ENCODE results near the gene MARVELD1.

Gene MARVELD1

GRCh38 chr10:97721871-97722780 is 8.6 kb downstream of the MARVELD1 start:
- DNase-seq (ENCODE audit: low spot score): no peak

- DNase-seq (ENCODE audit: low spot score): no peak
Measured at GRCh38 chr10:97723001-97723400, 9.5 kb downstream of the MARVELD1 start.

GRCh38 chr10:97724341-97724941 is 10.9 kb downstream of the MARVELD1 start:
- no peak for DNase-seq (ENCODE audit: low spot score)

- no peak for DNase-seq (ENCODE audit: low spot score)
Measured at GRCh38 chr10:97726636-97727178, 13.2 kb downstream of the MARVELD1 start.

- DNase-seq (ENCODE audit: low spot score): no peak
Measured at GRCh38 chr10:97729014-97729413, 15.5 kb downstream of the MARVELD1 start.

GRCh38 chr10:97731346-97732051 is 18.0 kb downstream of the MARVELD1 start:
- peak; percentile 63 for DNase-seq (ENCODE audit: low spot score)

- DNase-seq (ENCODE audit: low spot score): no peak
Measured at GRCh38 chr10:97732052-97732359, 18.5 kb downstream of the MARVELD1 start.

- DNase-seq (ENCODE audit: low spot score): no peak
Measured at GRCh38 chr10:97733256-97733655, 19.7 kb downstream of the MARVELD1 start.

- DNase-seq (ENCODE audit: low spot score): no peak
Measured at GRCh38 chr10:97734021-97734420, 20.5 kb downstream of the MARVELD1 start.

- no peak for DNase-seq (ENCODE audit: low spot score)
Measured at GRCh38 chr10:97736403-97736901, 22.9 kb downstream of the MARVELD1 start.

- peak; percentile 98 for DNase-seq (ENCODE audit: low spot score)
Measured at GRCh38 chr10:97736902-97737769, 23.6 kb downstream of the MARVELD1 start, which contains the start of gene ZFYVE27. Gene ZFYVE27 (plus strand): TSS chr10:97737128. CDS start chr10:97738478, 1,350 bp downstream.

- DNase-seq (ENCODE audit: low spot score): no peak
Measured at GRCh38 chr10:97737770-97738265, 24.3 kb downstream of the MARVELD1 start.

- DNase-seq (ENCODE audit: low spot score): no peak
Measured at GRCh38 chr10:97738616-97739015, 25.1 kb downstream of the MARVELD1 start.

- DNase-seq (ENCODE audit: low spot score): no peak
Measured at GRCh38 chr10:97740613-97741012, 27.1 kb downstream of the MARVELD1 start.

GRCh38 chr10:97743169-97743943 is 29.8 kb downstream of the MARVELD1 start:
- no peak for DNase-seq (ENCODE audit: low spot score)

- no peak for DNase-seq (ENCODE audit: low spot score)
Measured at GRCh38 chr10:97744405-97745035, 31.0 kb downstream of the MARVELD1 start.

- no peak for DNase-seq (ENCODE audit: low spot score)
Measured at GRCh38 chr10:97747573-97747972, 34.0 kb downstream of the MARVELD1 start.

- DNase-seq (ENCODE audit: low spot score): no peak
Measured at GRCh38 chr10:97748116-97748515, 34.6 kb downstream of the MARVELD1 start.

- DNase-seq (ENCODE audit: low spot score): no peak
Measured at GRCh38 chr10:97752956-97753355, 39.4 kb downstream of the MARVELD1 start.

- no peak for DNase-seq (ENCODE audit: low spot score)
Measured at GRCh38 chr10:97754726-97755125, 41.2 kb downstream of the MARVELD1 start.
